T-cell (primary cell): ENCODE results near the gene TNNI3K. TPM values are rescaled to one million over a fixed set of nuclear protein-coding genes. Genes with fewer than 3 reads are reported as not detected.

Experiments
- ATAC-seq, 4 experiments: fragments of 200-7000 bp in 3 of 4; fragments of 150-1000 bp in 1 of 4; cut with Tn5 transposase; replicated peaks in 1 of 4; 1 replicate in 3 of 4; 2 replicates in 1 of 4; pipeline ENCODE4 v1.10.0; 2021; ENCODE audit warnings: moderate library complexity in 3 of 4, mild to moderate bottlenecking in 2 of 4, moderate number of reproducible peaks in 1 of 4
- CTCF ChIA-PET, 2 donors: fragments of 300-600 bp; sonication (Branson Sonifier 250); formaldehyde crosslinking; loops; one replicate each; lab custom pipeline; 2022; ENCODE audit warnings: antibody characterized with exemption in 2 of 2; lab: Charles Lee
- POLR2A ChIA-PET, 2 donors: fragments of 300-600 bp; sonication (Branson Sonifier 250); formaldehyde crosslinking; loops; one replicate each; lab custom pipeline; 2022; ENCODE audit warnings: antibody characterized with exemption in 2 of 2; lab: Charles Lee
- DNase-seq, 35 experiments: peaks; one replicate each; pipeline versions ENCODE4 v3.0.0 to v3.0.0-alpha.2; 2013 to 2023
- H3K27ac ChIP-seq: one replicate; pipeline ENCODE4 v1.5.1; 2013; ENCODE audit warnings: low read length
- H3K27me3 ChIP-seq, 2 experiments: replicated peaks in 1 of 2; 1 replicate in 1 of 2; 2 replicates in 1 of 2; pipeline versions ENCODE4 v1.6.1 to v1.7.0; 2013; ENCODE audit warnings: low read length in 1 of 2, mixed read lengths in 1 of 2; ENCODE audit not compliant: control insufficient read depth in 2 of 2, insufficient read depth in 2 of 2; ENCODE audit errors: extremely low read depth in 1 of 2
- H3K36me3 ChIP-seq, 2 donors: 1 replicate in 1 of 2; 2 replicates in 1 of 2; pipeline versions ENCODE4 v1.6.1 to v1.7.0; 2013; ENCODE audit warnings: low read length in 1 of 2; ENCODE audit not compliant: control insufficient read depth in 2 of 2, insufficient read depth in 1 of 2; ENCODE audit errors: extremely low read depth in 1 of 2
- H3K4me1 ChIP-seq, 2 experiments: 1 replicate in 1 of 2; 2 replicates in 1 of 2; pipeline versions ENCODE4 v1.6.1 to v1.7.0; 2013; ENCODE audit warnings: low read length in 2 of 2, mixed read lengths in 1 of 2; ENCODE audit not compliant: insufficient read depth in 2 of 2, control insufficient read depth in 1 of 2; ENCODE audit errors: extremely low read depth in 1 of 2
- H3K4me3 ChIP-seq, 2 donors: 1 replicate in 1 of 2; 2 replicates in 1 of 2; pipeline versions ENCODE4 v1.5.1 to v1.7.0; 2013; ENCODE audit warnings: mild to moderate bottlenecking in 2 of 2, low read length in 1 of 2, moderate library complexity in 1 of 2; ENCODE audit not compliant: control insufficient read depth in 1 of 2; ENCODE audit errors: extremely low read depth in 1 of 2
- H3K9me3 ChIP-seq: 2 replicates; pipeline ENCODE4 v1.7.0; 2013
- H3K27ac Mint-ChIP-seq, 2 donors: one replicate each; pipeline ENCODE4 v1.8.0; 2020 to 2021; ENCODE audit warnings: mild to moderate bottlenecking in 2 of 2, mixed read lengths in 2 of 2
- H3K27me3 Mint-ChIP-seq, 2 donors: one replicate each; pipeline ENCODE4 v1.8.0; 2021 to 2022; ENCODE audit warnings: mixed read lengths in 2 of 2
- H3K36me3 Mint-ChIP-seq: one replicate; pipeline ENCODE4 v1.8.0; 2021; ENCODE audit warnings: mixed read lengths
- H3K4me1 Mint-ChIP-seq, 3 donors: one replicate each; pipeline ENCODE4 v1.8.0; 2020 to 2022; ENCODE audit warnings: mixed read lengths in 3 of 3, mild to moderate bottlenecking in 1 of 3
- H3K4me3 Mint-ChIP-seq, 3 donors: one replicate each; pipeline ENCODE4 v1.8.0; 2020 to 2022; ENCODE audit warnings: mild to moderate bottlenecking in 3 of 3, mixed read lengths in 3 of 3, moderate library complexity in 3 of 3
- H3K9me3 Mint-ChIP-seq, 3 donors: one replicate each; pipeline ENCODE4 v1.8.0; 2020 to 2022; ENCODE audit warnings: mixed read lengths in 3 of 3
- WGBS: methylation state at CpG from one replicate; pipeline ENCODE4 v1.1.5; 2013; ENCODE audit warnings: missing lambda C conversion rate; ENCODE audit not compliant: insufficient coverage; 5-methylcytosine and 5-hydroxymethylcytosine counted together
- total RNA-seq, 35 experiments: library from RNA in 6 of 35; stranded (reverse) in 6 of 35; fragments of 120-200 nt in 1 of 35; gene quantifications; one replicate each; pipeline versions ENCODE4 v1.2.1 to v1.2.4 and lab custom pipeline; 2013 to 2026

TNNI3K gene
- 1 to 10 TPM in 1 of 5 donors, under 1 TPM in 1, not detected in 3; 0.89 to 1.2 TPM for total RNA-seq
- 0.57 TPM for total RNA-seq (2013)
- 0 to 0.13 (median 0) reads per million in 29 experiments for total RNA-seq (lab: John Stamatoyannopoulos, UW)

- POLR2A ChIA-PET, result no interaction called here
- DNase-seq, result no peak
- Mint-ChIP-seq H3K27me3 (no peaks in the 10 kb centered on the region), H3K4me1 (no peaks in the 10 kb centered on the region), H3K9me3 (peaks cover 0 to 8% (median 7%) of the 10 kb centered on the region in 3 donors), H3K36me3 (no peaks in the 10 kb centered on the region), H3K27ac (no peak within 1 kb of the TSS), H3K4me3 (no peak within 1 kb of the TSS)
- Histone ChIP-seq H3K36me3 (no peaks in the 10 kb centered on the region), H3K9me3 (no peaks in the 10 kb centered on the region), H3K4me3 (no peak within 1 kb of the TSS), H3K4me1 (no peaks in the 10 kb centered on the region), H3K27ac (no peak within 1 kb of the TSS), H3K27me3 (no peaks in the 10 kb centered on the region)
- no peak for ATAC-seq
- CTCF ChIA-PET, result no interaction called here
- WGBS, result no CpG with 5 or more reads among the region's 2 CpGs
Observed at GRCh38 chr1:74235153-74235552, at the start of gene TNNI3K. TSS of gene TNNI3K (plus strand) at chr1:74235387. CDS start at chr1:74235452, 65 bp downstream.

DNA sequence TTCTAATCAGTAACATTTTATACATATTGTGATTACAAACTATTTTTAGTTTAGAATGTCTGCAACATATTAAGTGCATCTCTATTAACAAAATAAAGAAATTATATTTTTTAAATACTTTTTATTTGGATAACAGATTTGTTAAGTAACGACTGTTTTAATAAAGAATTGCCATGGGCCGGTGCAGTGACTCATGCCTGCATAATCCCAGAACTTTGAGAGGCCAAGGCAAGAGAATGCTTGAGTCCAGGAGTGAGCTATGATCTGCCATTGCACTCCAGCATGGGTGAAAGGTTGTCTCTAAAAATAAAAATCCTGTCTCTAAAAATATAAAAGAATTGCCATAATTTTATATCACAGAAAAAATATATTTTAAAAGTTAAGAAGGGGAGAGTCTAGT is 41.3 kb upstream of the TNNI3K start:
- H3K27me3 Mint-ChIP-seq, result no peaks in the 10 kb centered on the region
- Histone ChIP-seq H3K9me3 (no peaks in the 10 kb centered on the region), H3K27me3 (no peaks in the 10 kb centered on the region), H3K4me1 (peaks cover 3 to 4% of the 10 kb centered on the region in 2 experiments), H3K4me3 (no peak overlapping the region), H3K27ac (no peak overlapping the region), H3K36me3 (no peaks in the 10 kb centered on the region)
- H3K4me3 Mint-ChIP-seq, result no peak overlapping the region
- no peak for DNase-seq
- no CpG with 5 or more reads among the region's 2 CpGs for WGBS
- H3K36me3 Mint-ChIP-seq, result peaks cover 4% of the 10 kb centered on the region
- ChIA-PET CTCF (no interaction called here), POLR2A (no interaction called here)
- no peaks in the 10 kb centered on the region for H3K9me3 Mint-ChIP-seq
- H3K27ac Mint-ChIP-seq, result no peak overlapping the region
- ATAC-seq, result no peak
- H3K4me1 Mint-ChIP-seq, result peaks cover 16 to 20% (median 17%) of the 10 kb centered on the region in 3 donors

DNA sequence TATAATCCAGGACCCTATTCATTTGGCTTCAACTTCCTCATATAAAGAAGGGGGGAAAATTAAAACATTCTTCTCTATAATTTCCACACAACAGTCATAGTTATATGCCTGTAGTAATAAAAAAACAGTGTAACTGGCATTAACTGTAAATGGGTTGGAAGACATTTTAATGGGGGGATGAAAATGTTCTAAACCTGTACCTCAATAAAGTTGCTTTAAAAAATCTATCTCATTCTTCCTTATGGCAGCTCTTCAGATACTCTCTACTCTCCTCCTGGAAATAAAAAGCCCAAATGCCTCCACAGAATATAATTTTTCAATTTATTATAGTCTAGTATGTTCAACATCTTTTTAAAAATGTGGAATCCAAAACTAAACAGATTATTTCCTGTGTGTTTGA is 39.8 kb upstream of the TNNI3K start:
- DNase-seq, result no peak
- peaks cover 22 to 30% (median 30%) of the 10 kb centered on the region in 3 donors for H3K4me1 Mint-ChIP-seq
- H3K36me3 ChIP-seq, result no peaks in the 10 kb centered on the region
- H3K27ac Mint-ChIP-seq, result peak overlapping the region in 1 of 2 donors; percentile 36
- H3K4me3 ChIP-seq, result no peak overlapping the region
- H3K4me3 Mint-ChIP-seq, result no peak overlapping the region
- no peaks in the 10 kb centered on the region for H3K9me3 ChIP-seq
- no peaks in the 10 kb centered on the region for H3K27me3 ChIP-seq
- H3K9me3 Mint-ChIP-seq, result no peaks in the 10 kb centered on the region
- peaks cover 3% of the 10 kb centered on the region for H3K36me3 Mint-ChIP-seq
- H3K27ac ChIP-seq, result no peak overlapping the region
- H3K27me3 Mint-ChIP-seq, result no peaks in the 10 kb centered on the region
- ChIA-PET CTCF (no interaction called here), POLR2A (no interaction called here)
- H3K4me1 ChIP-seq, result peaks cover 4 to 8% of the 10 kb centered on the region in 2 experiments
- no peak for ATAC-seq

DNA sequence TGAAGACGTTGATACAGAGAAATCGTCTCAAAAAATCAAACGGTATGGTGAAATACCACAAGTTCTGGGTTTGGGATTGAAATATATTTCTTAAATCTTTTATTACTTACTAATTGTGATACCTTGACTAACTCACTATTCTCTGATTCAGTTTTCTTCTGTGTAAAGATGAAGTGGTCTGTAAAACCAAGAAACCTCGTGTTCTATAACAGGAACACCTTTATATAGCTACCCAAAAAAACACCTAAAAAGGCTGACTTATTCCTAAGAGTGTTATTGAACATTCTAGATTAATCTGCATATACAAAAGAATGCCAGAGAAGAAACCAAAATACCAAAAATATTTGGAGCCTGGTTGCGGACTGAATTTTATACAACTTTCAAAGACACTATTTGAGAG is 37.9 kb upstream of the TNNI3K start:
- H3K27me3 ChIP-seq, result no peaks in the 10 kb centered on the region
- POLR2A ChIA-PET, result no interaction called here
- DNase-seq, result no peak
- peak overlapping the region; percentile 87 to 89 (median 88) for H3K4me3 Mint-ChIP-seq
- peaks cover 13% of the 10 kb centered on the region for H3K36me3 Mint-ChIP-seq
- no peaks in the 10 kb centered on the region for H3K27me3 Mint-ChIP-seq
- H3K27ac Mint-ChIP-seq, result peak overlapping the region; percentile 88 to 96
- peak overlapping the region; percentile 75 to 81 for H3K4me3 ChIP-seq
- no peaks in the 10 kb centered on the region for H3K36me3 ChIP-seq
- H3K4me1 Mint-ChIP-seq, result peaks cover 22 to 34% (median 34%) of the 10 kb centered on the region in 3 donors
- ATAC-seq, result no peak
- no peaks in the 10 kb centered on the region for H3K9me3 ChIP-seq
- peaks cover 4 to 8% of the 10 kb centered on the region in 2 experiments for H3K4me1 ChIP-seq
- WGBS, result no CpG with 5 or more reads among the region's 5 CpGs
- CTCF ChIA-PET, result interaction anchor here in 1 of 2 donors (1.7 kb wide), 1 partner anchor 536 kb away, joined by 5 read pairs; the partner anchor contains the start of gene TYW3
- H3K27ac ChIP-seq, result peak overlapping the region; percentile 80
- H3K9me3 Mint-ChIP-seq, result no peaks in the 10 kb centered on the region

DNA sequence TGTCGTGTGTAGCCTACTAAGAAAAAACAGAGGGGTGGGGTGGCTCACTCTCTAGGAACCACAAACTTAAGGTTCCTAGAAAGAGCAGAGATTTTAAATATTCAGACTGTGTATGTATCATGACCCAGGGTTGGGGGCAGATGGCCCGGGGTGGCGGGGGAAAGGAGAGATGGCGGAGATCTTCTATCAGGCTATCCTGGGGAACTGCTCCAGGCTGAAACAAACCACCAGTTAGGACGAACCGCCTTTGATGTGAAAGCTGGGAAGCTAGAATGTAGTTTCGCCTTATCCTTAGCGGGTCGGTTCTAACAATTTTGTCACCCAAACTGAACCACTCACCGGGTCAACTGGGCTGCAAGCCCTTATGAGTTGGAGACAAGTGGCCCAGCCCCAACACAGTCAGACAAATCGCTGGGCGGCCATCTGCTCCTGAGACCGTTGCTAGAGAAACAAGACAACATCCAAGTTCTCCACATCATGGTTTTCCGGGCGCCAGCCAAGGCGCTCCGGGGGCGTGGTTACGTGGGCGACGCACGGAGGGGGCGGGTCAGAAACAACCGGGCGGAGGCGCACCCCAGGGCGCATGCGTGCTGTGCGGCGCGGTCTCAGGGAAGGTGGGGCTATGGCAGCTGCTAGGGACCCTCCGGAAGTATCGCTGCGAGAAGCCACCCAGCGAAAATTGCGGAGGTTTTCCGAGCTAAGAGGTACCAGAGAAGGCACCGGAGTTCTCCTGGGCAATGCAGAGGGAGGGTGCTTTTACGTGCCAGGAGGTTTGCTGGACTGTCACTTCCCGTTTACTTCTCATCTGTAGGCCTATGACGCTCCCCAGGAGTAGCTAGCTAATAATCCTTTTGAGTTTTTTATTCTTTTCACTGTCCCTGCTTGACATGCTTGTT is 37.3 kb upstream of the TNNI3K start, which contains the start of the genes FPGT and LRRIQ3:
Gene FPGT (plus strand): TSS at position 586 of the 896 bp plus-strand sequence. CDS start 37 bp downstream, at position 623.
Gene LRRIQ3 (minus strand): TSS at position 520 of the 896 bp plus-strand sequence. CDS start 14,492 bp downstream, outside the sequence.
- 3% methylated on average over 35 of the region's 41 CpGs for WGBS
- peak within 1 kb of the TSS; percentile 80 for H3K27ac ChIP-seq
- H3K9me3 Mint-ChIP-seq, result no peaks in the 10 kb centered on the region
- peaks cover 22 to 34% (median 34%) of the 10 kb centered on the region in 3 donors for H3K4me1 Mint-ChIP-seq
- peaks cover 4 to 8% of the 10 kb centered on the region in 2 experiments for H3K4me1 ChIP-seq
- H3K27me3 Mint-ChIP-seq, result no peaks in the 10 kb centered on the region
- DNase-seq (peak; percentile 85 to 98 (median 92)), ATAC-seq (peak; percentile 95 to 98 (median 97))
- H3K36me3 Mint-ChIP-seq, result peaks cover 13% of the 10 kb centered on the region
- ChIA-PET CTCF (interaction anchor here in 1 of 2 donors (0.5 to 1.7 kb wide), 3 partner anchors 24 to 536 kb away, joined by 3 to 5 read pairs (median 4); partner anchors contain the start of gene TYW3), POLR2A (interaction anchor here in 1 of 2 donors (0.6 kb wide), 1 partner anchor 57 kb away, joined by 3 read pairs; no protein-coding TSS in a partner anchor)
- peak within 1 kb of the TSS; percentile 75 to 81 for H3K4me3 ChIP-seq
- peak within 1 kb of the TSS; percentile 87 to 89 (median 88) for H3K4me3 Mint-ChIP-seq
- no peaks in the 10 kb centered on the region for H3K9me3 ChIP-seq
- H3K27ac Mint-ChIP-seq, result peak within 1 kb of the TSS; percentile 88 to 96
- no peaks in the 10 kb centered on the region for H3K27me3 ChIP-seq
- no peaks in the 10 kb centered on the region for H3K36me3 ChIP-seq

DNA sequence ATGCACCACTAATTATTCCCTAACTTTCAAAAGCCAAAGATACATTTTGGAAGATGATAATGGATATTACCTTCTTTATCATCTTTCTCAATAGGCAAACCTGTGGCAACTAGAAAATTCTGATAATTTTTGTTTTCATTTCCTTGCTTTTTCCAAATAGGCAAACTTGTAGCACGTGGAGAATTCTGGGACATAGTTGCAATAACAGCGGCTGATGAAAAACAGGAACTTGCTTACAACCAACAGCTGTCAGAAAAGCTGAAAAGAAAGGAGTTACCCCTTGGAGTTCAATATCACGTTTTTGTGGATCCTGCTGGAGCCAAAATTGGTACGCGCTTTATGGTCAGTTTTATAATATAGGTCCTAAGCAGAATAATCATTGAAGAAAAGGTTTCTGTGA is 35.7 kb upstream of the TNNI3K start:
- Histone ChIP-seq H3K27me3 (no peaks in the 10 kb centered on the region), H3K9me3 (no peaks in the 10 kb centered on the region), H3K27ac (no peak overlapping the region), H3K4me1 (peaks cover 4 to 8% of the 10 kb centered on the region in 2 experiments), H3K36me3 (peaks cover 0 to 3% of the 10 kb centered on the region in 2 donors), H3K4me3 (no peak overlapping the region)
- Mint-ChIP-seq H3K4me3 (peak overlapping the region; percentile 87 to 89 (median 88)), H3K4me1 (peaks cover 22 to 34% (median 34%) of the 10 kb centered on the region in 3 donors), H3K27ac (no peak overlapping the region), H3K9me3 (no peaks in the 10 kb centered on the region), H3K27me3 (no peaks in the 10 kb centered on the region), H3K36me3 (peaks cover 15% of the 10 kb centered on the region)
- ATAC-seq, result no peak
- POLR2A ChIA-PET, result no interaction called here
- CTCF ChIA-PET, result no interaction called here
- WGBS, result 75% methylated on average over 2 of the region's 5 CpGs
- DNase-seq, result no peak
